Measurements from ENCODE around the gene UBTF.

The UBTF gene

DNA sequence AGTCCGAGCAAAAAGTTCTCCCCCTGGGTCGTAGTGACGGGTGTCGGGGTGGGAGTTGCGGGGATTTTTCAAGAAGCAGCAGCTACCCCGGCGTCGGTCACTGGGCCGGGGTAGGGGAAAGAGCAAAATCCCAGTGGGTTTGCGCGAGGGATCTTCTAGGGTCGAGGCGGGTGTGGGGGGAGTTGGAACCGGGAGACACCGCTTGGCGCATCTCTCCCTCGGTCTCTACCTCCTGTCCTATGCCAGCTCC is 2.3 kb upstream of the UBTF start (continued):
- TF ChIP-seq, protein P1, sequence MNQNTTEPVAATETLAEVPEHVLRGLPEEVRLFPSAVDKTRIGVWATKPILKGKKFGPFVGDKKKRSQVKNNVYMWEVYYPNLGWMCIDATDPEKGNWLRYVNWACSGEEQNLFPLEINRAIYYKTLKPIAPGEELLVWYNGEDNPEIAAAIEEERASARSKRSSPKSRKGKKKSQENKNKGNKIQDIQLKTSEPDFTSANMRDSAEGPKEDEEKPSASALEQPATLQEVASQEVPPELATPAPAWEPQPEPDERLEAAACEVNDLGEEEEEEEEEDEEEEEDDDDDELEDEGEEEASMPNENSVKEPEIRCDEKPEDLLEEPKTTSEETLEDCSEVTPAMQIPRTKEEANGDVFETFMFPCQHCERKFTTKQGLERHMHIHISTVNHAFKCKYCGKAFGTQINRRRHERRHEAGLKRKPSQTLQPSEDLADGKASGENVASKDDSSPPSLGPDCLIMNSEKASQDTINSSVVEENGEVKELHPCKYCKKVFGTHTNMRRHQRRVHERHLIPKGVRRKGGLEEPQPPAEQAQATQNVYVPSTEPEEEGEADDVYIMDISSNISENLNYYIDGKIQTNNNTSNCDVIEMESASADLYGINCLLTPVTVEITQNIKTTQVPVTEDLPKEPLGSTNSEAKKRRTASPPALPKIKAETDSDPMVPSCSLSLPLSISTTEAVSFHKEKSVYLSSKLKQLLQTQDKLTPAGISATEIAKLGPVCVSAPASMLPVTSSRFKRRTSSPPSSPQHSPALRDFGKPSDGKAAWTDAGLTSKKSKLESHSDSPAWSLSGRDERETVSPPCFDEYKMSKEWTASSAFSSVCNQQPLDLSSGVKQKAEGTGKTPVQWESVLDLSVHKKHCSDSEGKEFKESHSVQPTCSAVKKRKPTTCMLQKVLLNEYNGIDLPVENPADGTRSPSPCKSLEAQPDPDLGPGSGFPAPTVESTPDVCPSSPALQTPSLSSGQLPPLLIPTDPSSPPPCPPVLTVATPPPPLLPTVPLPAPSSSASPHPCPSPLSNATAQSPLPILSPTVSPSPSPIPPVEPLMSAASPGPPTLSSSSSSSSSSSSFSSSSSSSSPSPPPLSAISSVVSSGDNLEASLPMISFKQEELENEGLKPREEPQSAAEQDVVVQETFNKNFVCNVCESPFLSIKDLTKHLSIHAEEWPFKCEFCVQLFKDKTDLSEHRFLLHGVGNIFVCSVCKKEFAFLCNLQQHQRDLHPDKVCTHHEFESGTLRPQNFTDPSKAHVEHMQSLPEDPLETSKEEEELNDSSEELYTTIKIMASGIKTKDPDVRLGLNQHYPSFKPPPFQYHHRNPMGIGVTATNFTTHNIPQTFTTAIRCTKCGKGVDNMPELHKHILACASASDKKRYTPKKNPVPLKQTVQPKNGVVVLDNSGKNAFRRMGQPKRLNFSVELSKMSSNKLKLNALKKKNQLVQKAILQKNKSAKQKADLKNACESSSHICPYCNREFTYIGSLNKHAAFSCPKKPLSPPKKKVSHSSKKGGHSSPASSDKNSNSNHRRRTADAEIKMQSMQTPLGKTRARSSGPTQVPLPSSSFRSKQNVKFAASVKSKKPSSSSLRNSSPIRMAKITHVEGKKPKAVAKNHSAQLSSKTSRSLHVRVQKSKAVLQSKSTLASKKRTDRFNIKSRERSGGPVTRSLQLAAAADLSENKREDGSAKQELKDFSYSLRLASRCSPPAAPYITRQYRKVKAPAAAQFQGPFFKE (tag by site-specific recombination; IDR thresholded peaks at IDR 0.05; ENCODE audit: borderline replicate concordance) = no peak
- TF ChIP-seq ZNF521 (tag by site-specific recombination; IDR thresholded peaks at IDR 0.05) (no peak), ZNF544 (tag by site-specific recombination; IDR thresholded peaks at IDR 0.05) (no peak), ZNF561 (tag by site-specific recombination; IDR thresholded peaks at IDR 0.05; ENCODE audit: borderline replicate concordance) (no peak), HOXA7 (CRISPR knock-in tag; IDR thresholded peaks at IDR 0.05; ENCODE audit: borderline replicate concordance) (no peak)
- TF ChIP-seq, protein P2, sequence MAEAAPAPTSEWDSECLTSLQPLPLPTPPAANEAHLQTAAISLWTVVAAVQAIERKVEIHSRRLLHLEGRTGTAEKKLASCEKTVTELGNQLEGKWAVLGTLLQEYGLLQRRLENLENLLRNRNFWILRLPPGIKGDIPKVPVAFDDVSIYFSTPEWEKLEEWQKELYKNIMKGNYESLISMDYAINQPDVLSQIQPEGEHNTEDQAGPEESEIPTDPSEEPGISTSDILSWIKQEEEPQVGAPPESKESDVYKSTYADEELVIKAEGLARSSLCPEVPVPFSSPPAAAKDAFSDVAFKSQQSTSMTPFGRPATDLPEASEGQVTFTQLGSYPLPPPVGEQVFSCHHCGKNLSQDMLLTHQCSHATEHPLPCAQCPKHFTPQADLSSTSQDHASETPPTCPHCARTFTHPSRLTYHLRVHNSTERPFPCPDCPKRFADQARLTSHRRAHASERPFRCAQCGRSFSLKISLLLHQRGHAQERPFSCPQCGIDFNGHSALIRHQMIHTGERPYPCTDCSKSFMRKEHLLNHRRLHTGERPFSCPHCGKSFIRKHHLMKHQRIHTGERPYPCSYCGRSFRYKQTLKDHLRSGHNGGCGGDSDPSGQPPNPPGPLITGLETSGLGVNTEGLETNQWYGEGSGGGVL (tag by site-specific recombination; IDR thresholded peaks at IDR 0.05) = peak; percentile 9; the same call in 1 of the 2 replicates

DNA sequence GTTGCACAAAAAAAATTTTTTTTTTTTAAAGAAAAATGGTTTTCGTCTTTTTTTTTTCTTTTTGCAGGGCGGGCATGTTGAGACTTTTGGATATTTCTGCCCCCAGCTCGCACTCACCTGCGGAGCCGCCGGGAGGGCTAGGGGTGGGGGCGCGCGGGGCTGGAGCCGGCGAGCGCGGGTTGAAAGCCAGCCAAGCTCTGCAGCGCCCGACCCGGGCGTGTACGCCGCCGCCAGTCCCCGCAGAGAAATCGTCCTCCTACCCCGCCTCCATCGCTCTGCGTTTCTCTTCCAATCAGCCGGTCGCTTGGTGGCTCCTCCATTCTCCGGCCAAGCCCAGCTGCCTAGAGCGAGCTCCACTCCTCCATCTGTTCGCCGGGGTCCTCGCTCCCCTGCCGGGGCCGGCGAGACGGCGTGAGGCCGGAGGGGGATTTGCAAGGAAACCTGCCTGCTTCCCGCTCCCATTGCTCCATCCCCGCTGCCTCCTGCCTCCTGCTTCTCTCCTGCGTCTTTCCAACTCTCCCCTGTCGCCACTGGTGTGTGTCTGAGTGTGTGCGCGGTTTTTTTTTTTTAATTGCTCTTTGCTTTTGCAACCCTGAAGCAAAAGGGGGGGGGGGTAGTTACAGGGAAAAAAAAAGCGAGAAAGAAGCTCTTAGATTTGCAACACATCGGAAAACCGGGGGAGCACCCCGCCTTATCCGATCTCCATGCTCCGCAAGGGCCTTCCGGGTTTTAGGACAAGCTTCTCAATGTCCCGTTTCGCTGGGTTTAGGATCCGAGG is 1.8 kb upstream of the UBTF start:
- CTCF ChIA-PET = interaction anchor here (0.9 to 2.1 kb wide), 13 partner anchors 10 to 238 kb away, joined by 3 to 11 read pairs (median 4); partner anchors contain the start of gene TMUB2
- Histone ChIP-seq H3K4me1 (ENCODE audit: control insufficient read depth, insufficient read depth, low read length) (peaks cover 11% of the 10 kb centered on the region), H3K4me3 (ENCODE audit: low read depth, low read length) (peak overlapping the region; percentile 79), H3K9me3 (ENCODE audit: control insufficient read depth, insufficient read depth, low read depth, low read length) (no peaks in the 10 kb centered on the region), H3K27ac (ENCODE audit: extremely low read depth, low read depth, low read length) (peak overlapping the region; percentile 100; the same call in 1 of the 2 replicates), H3K36me3 (ENCODE audit: control insufficient read depth in 2 of 2, insufficient read depth in 1 of 2, low read length in 2 of 2) (peaks cover 0 to 12% of the 10 kb centered on the region in 2 experiments; a peak in 2 of 3 replicates)
- POLR2A ChIA-PET = interaction anchor here (0.6 to 3.4 kb wide), 32 partner anchors 9 to 487 kb away, joined by 3 to 38 read pairs (median 5); partner anchors contain the start of genes ATXN7L3, FAM171A2, FZD2 and RUNDC3A
- TF ChIP-seq ZNF510 (tag by site-specific recombination; IDR thresholded peaks at IDR 0.05; ENCODE audit: insufficient replicate concordance) (no peak), ZBTB1 (tag by site-specific recombination; IDR thresholded peaks at IDR 0.05) (no peak), ZNF184 (tag by site-specific recombination; IDR thresholded peaks at IDR 0.05) (peak; percentile 95), SP3 (tag by site-specific recombination; IDR thresholded peaks at IDR 0.05) (peak; percentile 63), ZNF76 (tag by site-specific recombination; IDR thresholded peaks at IDR 0.05; ENCODE audit: borderline replicate concordance, low read depth) (no peak), ZNF138 (tag by site-specific recombination; IDR thresholded peaks at IDR 0.05; ENCODE audit: borderline replicate concordance) (no peak), ZNF426 (tag by site-specific recombination; IDR thresholded peaks at IDR 0.05) (no peak), GLIS1 (tag by site-specific recombination; IDR thresholded peaks at IDR 0.05) (peak; percentile 85), TRIM28 (IDR thresholded peaks at IDR 0.05; ENCODE audit: borderline replicate concordance, low read length) (0 out of 2 replicates have a peak, but pooled peaks have one; percentile 11), ZNF610 (tag by site-specific recombination; IDR thresholded peaks at IDR 0.05; ENCODE audit: borderline replicate concordance) (no peak), ZNF266 (tag by site-specific recombination; IDR thresholded peaks at IDR 0.05; ENCODE audit: low read depth) (no peak), HOXA7 (CRISPR knock-in tag; IDR thresholded peaks at IDR 0.05; ENCODE audit: borderline replicate concordance) (no peak), MZF1 (tag by site-specific recombination; IDR thresholded peaks at IDR 0.05; ENCODE audit: borderline replicate concordance) (peak; percentile 74; the same call in 1 of the 2 replicates), KLF10 (tag by site-specific recombination; IDR thresholded peaks at IDR 0.05) (no peak; the same call in 1 of the 2 replicates), KLF16 (tag by site-specific recombination; IDR thresholded peaks at IDR 0.05) (0 out of 2 replicates have a peak, but pooled peaks have one; percentile 17), ZIC2 (tag by site-specific recombination; IDR thresholded peaks at IDR 0.05) (peak; percentile 83), ZBTB20 (tag by site-specific recombination; IDR thresholded peaks at IDR 0.05) (peak; percentile 80), ZFP37 (tag by site-specific recombination; IDR thresholded peaks at IDR 0.05) (peak; percentile 28; the same call in 1 of the 2 replicates)
- TF ChIP-seq, protein P3, sequence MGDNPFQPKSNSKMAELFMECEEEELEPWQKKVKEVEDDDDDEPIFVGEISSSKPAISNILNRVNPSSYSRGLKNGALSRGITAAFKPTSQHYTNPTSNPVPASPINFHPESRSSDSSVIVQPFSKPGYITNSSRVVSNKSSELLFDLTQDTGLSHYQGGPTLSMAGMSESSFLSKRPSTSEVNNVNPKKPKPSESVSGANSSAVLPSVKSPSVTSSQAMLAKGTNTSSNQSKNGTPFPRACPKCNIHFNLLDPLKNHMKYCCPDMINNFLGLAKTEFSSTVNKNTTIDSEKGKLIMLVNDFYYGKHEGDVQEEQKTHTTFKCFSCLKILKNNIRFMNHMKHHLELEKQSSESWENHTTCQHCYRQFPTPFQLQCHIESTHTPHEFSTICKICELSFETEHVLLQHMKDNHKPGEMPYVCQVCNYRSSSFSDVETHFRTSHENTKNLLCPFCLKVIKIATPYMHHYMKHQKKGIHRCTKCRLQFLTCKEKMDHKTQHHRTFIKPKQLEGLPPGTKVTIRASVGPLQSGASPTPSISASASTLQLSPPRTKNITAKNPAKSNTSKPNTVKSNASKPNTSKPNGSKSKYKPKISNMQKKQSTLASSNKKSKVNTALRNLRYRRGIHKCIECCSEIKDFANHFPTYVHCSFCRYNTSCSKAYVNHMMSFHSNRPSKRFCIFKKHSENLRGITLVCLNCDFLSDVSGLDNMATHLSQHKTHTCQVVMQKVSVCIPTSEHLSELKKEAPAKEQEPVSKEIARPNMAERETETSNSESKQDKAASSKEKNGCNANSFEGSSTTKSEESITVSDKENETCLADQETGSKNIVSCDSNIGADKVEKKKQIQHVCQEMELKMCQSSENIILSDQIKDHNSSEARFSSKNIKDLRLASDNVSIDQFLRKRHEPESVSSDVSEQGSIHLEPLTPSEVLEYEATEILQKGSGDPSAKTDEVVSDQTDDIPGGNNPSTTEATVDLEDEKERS (tag by site-specific recombination; IDR thresholded peaks at IDR 0.05) = no peak

Data from HEK293 (cell line).